GM19099 (cell line): ENCODE results near the gene TMEM72.

Experiments
- POLR2A ChIP-seq: IDR thresholded peaks from 3 replicates; pipeline ENCODE4 v1.6.1; 2011; ENCODE audit warnings: low read depth; ENCODE audit not compliant: insufficient read length; ENCODE audit errors: extremely low read depth

Gene TMEM72

DNA sequence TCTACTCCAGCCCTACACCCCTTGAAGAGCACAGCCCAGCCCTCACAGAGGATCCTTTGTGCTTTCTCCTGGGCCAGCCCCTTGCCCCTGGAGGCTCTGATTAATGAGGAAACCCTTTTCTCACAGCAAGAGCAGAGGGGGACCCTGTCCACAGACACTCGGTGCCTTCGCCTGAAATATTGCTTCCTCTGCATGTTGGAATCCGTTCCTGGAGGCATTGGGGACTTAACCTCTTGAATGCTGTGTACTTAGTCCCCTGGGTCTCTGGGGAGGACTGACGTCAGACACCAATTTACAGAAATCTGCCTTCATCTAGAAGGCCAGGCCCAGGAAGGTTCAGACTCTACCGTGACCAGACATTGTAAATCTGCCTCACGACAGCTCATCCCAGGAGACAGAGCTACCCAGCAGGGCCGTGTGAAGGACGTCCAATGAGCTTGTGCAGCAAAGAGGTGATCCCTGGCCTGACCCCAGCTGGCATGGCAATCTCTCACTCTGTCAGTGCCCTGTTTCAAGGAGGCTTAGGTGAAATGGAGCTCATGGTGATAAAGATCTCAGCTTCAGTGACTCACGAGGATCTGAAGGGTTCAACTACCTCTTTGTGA lies 8.1 kb upstream of the TMEM72 start:
- no peak for TF ChIP-seq POLR2A

DNA sequence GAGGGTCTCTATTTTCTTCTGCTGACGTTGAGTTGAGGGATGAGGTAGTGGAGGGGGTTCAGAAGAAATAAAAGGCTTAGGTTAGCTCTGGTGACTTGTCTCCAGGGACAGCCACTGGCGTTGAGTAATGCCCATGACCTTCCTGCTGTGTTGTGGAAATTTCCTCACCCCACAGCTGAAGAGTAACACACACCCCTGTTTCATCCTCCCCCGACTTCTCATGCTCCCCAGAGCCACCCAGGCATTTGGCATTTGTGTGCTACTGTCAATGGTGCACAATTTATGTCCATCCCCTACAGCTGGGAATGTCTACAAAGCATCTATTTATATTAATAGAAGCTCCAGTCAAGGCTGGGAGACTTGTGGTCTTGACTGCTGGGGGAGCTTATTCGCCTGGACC lies 4.7 kb upstream of the TMEM72 start:
- no peak for TF ChIP-seq POLR2A

DNA sequence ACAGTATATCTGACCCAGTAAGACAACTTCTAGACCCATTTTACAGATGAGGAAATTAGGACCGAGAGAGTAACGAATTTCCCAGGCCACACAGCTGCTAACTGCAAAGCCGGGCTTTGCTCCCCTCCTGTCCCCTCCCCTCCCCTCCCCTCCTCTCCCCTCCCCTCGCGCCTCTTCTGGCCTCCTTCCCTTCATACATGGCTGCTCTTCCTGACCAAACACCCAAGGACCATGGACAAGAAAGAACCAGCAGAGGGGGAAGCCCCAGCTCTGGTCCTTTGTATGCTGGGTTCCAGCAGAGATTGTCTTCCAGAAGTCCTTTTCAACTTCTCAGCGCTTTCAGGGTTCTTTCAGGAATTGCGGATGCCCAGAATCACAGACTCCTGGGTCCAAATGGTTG lies 3.6 kb upstream of the TMEM72 start:
- TF ChIP-seq POLR2A: no peak

DNA sequence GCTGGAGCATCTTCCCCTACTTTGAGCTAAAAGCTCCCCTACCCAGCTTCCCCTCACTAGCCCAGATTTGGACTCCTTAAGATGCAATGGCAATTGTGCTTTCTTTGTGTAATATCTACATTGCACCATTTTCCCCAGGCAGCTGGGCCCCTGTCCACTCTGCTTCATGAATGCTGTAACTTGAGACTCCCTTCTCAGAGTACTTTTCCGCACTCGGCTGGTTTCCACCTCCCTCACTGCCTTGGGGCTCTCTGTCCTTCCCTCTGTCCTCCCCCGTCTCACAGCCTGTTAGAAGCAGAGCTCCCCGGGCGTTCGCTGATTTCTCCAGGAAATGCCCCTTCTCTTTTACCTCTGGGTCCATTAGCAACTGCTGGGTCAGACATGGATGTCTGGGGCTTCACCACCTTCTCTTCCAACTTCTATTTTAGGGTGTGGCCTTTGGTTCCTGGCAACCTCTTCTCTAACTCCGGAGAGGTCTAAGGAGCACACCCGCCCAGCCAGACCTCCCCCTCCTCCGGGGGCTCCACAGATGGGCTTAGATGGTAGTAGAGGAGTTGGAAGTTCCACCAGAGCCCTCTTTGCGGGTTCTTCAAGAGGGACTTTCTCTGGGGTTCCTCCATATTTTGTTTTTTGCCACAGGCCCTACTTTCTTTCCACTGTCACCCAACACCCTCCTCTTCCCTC lies 2.9 kb upstream of the TMEM72 start:
- TF ChIP-seq POLR2A: no peak

DNA sequence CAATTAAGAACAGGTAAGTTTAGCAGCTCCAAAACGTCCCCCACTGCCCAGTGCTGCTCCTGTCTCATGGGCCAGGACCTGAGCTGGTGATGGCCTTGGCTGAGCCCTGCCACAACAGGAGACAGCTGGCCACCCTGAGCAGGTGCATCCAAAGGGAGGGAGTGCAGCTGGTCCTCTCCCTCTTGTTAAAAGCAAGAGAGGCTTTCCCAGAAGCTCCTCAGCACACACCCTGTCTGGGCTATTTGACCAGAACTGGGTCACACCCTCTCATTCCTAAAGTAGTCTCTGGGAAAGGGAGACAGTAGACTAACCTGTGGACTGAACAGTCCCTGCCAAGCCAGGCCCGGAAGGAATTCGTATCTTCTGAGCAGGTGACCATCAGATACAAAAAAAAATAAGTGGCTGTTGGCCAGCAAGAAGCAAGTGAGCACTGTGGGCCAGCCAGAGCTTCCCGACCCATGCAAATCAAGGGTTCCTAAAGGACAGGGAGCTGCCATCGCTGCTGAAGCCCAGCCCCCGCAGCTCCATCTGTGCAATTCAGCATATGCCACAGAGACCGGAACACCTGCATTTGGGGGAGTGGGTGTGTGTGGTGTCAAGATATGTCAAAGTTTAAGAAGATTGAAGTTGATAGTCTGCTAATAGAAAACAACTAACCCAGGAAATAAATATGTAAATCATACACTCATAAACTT lies 2.1 kb upstream of the TMEM72 start:
- TF ChIP-seq POLR2A: no peak

DNA sequence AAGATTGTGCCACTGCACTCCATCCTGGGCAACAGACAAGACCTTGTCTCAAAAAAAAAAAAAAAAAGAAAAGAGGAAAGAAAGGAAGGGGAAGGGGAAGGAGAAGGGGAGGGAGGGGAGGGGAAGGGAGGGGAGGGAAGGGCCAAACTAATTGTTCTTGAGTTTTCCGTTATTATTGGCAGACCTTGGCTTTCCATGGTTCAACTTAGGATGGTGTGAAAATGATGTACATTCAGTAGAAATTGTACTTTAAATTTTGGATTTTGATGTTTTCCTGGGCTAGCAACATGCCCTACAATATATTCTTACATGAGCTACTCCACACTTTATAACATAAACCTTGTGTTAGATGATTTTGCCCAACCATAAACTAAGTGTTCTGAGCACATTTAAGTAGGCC lies 1.2 kb upstream of the TMEM72 start:
- no peak for TF ChIP-seq POLR2A

DNA sequence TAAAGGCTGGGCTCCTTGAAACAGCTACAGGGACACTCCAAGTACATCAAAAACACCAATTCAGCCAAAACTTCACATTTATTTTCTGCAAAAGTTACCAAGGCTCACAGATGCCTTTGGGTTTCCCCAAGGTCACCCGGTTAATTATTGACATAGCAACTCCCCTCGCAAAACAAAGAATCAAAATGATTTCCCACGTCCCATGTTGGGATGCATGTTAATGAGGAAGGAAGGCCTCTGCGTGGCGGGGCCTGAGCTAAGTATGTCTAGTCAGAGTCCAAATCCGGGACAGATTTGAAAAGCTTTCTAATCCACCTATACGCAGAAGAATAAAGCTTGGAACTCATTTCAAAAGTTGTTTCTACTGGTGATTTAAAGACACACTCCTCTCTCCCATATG lies 535 bp upstream of the TMEM72 start:
- TF ChIP-seq POLR2A: no peak

DNA sequence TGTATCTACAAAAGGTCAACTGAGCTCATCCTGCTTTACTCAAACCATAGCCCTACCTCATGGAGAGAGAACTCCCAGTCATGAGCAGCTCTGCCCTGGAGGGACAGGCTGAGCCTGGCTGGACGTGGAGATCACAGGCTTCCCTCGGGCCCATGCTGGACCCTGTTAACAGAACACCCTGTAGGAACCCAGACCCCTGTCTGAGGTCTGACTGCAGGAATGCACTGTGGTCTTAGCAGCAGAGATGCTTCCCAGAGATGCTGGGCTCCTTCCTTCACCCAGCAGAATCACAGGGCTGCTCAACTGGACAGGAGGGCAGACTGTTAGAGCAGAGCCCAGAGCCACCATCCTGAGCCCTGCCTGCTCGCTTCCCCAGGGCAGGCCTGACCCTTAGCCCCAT lies 814 bp downstream of the TMEM72 start:
- TF ChIP-seq POLR2A: no peak

DNA sequence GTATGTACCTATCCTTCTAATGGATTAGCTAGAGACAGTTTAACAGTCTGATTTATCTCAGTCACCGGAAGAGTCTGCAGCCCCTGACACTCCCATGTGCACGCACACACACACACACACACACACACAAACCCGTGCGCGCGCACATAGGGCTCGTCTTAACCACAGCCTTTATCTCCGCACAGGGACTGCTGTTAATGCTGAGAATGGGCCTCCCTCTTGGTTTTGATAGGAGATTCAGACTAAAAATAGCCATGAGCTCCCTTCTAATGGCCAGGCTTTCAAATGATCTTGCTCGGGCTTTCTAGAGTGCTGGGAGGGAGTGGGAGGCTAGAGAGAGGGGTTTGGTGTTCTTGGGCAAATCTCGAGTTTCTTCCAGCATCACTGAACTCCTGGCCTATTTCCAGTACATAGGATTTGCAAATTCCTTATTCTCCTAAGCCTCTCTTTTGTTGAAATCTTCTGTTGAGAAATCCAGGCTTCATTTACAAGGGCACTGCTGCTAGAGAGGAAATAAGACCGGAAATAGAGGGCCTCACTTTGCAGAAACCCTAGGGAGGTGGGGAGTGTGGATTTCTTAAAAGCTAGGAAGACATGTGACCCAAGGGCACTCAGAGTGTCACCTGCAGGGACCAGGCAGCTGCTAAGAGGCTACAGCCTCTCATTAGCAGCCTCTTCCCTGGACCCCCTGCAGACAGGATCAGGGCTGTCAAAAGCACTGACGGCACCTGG lies 2.4 kb downstream of the TMEM72 start:
- TF ChIP-seq POLR2A: no peak

DNA sequence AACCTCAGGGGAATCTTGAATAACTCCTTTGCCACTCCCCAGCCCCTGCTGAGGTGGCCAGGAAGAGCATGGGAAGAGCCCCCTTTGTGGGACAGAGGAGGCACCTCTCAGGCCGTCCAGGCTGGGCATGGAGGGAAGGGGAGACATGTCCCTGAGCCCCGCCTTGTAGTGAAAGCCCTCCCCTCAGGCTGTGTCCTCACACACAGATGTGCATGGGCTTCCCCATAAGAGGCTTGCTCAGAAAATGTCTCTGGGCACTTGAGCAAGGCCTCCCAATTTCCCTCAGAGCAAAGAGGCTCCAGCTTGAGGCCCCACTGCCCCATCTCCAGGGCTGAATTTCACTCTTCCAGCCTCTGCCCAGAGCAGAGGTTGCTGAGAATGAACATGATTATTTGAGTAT lies 3.8 kb downstream of the TMEM72 start:
- TF ChIP-seq POLR2A: no peak

DNA sequence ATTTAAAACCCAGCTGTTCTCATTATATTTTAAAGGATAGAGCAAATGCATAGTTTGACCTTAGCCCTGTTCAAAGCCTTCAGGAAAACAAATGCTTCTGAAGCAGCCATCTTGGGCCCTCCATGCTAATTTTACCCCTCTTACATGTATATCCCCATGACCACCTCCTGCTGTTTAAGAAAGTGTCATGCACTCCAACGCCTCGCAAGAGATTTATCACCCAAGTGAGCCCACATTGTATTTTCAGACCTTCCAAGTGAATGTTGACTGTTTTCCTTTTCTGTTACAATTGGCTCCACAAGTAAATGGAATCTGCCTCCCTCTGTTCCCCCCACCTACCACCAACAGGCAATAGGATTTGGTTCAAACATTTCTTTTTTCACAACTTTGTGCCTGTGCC lies 5.3 kb downstream of the TMEM72 start:
- TF ChIP-seq POLR2A: no peak

DNA sequence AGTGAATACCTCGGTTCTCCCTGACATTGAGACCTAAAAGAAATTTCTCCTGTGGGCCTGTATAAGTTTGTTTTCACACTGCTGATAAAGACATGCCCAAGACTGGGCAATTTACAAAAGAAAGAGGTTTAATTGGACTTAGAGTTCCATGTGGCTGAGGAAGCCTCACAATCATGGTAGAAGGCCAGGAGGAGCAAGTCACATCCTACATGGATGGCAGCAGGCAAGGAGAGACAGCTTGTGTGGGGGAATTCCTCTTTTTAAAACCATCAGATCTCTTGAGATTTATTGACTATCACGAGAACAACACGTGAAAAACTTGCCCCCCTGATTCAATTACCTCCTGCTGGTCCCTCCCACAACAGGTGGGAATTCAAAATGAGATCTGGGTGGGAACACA lies 6.7 kb downstream of the TMEM72 start:
- TF ChIP-seq POLR2A: no peak

DNA sequence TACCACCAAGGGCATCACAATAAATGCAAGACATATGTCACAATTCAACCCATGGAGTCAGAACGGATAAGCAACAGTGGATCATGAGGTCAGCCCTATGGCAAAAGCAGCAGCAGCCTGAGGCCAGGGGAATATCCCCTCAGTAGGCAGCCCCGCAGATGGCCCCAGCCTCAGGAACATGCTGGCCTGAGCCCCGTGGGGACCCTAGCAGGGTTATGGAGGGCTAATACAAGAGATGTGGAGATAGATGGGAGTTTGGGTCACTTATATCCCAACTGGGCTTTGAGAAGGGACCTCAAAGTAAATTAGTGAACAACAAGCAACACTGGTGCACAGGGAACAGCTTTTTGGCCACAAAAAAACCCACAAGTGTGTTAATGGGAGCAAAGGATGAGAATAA lies 9.1 kb downstream of the TMEM72 start:
- TF ChIP-seq POLR2A: no peak

DNA sequence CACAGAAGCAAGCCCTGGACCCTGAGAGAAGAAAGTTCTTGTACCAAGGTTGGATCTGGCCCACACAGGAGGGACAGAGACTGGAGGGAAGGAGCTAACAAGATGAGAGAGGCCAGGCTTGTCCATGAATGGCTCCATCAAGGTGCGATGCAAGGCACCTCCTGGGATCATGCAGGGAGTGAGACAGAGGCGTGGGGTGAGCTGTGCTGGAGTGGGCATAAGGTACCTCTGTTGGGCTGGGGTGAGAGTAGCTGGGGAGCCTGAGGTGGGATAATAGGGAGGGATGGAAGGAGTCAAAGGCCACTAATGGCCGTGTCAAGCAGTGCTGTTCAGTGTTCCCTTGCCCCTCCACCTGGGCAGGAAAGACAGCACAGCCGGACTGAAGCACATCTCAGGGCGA lies 9.9 kb downstream of the TMEM72 start:
- TF ChIP-seq POLR2A: no peak

DNA sequence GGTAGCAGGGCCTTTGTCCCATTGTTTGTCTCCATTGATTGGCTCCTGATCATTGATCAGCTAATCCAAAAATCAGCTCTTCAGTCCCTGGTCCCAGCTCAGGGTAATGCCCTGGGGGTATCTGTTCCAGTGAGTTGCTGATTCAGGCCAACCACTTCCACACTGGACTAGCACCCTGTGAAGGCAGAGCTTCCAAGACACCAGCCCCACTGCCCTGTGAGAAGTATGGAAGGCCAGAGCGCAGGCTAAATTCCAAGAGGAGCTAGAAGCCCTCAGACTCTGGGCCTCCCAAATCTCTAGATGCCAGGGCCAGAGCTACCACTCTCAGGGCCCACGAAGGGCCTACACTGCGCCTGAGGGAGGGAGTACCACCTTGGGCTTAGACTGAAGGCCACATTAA lies 10.4 kb downstream of the TMEM72 start:
- TF ChIP-seq POLR2A: no peak

DNA sequence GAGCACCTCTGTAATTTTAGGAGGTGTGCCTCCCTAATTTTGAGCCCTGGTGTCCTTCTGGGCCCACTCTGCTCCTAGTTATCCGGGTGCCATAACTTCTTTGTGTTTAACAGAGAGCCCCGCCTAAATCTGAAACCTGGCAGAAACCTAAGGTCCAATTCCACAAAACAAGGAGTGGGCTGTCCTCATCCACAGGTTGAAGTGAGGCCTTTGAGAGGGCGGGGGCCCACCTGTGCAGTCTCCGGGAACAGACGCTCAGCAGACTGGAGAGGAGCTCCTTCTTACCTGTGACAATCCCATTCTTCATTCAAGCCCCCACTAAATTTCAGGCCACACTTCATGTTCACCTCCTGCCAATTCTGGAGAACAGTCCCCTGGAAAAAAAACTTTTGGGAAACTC lies 10.9 kb downstream of the TMEM72 start:
- TF ChIP-seq POLR2A: no peak

DNA sequence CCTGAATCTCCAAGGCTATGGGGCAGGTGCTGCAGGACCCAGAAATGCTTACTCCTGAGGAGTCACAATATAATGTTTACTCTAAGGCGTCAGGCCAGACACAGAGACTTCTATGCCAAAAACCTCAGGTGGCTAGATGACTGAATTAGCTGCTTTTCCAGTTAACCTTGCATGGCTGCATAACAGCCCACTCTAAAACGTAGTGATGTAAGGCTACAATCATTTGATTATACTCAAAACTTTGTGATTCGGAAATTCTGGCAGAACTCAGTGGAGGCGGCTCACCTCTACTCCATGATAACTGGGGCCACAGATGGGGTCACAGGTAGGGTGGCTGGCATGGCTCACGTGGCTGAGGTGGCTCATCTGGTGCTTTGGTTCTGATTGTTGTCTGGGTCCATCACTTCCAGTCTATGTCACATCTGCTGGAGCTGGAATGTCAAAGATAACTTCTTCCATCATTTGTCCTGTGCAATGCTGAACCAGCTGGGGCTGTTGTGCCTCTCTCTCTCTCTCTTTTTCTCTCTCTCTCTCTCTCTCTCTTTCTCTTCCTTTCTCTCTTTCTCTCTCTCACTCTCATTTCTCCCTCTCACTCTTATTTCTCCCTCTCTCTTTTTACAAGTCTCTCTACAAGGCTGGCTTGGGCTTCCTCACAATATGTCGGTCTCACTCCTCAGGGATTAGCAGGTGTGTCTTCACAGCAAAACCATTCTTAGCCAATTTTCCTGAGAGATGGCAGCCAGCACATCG lies 11.8 kb downstream of the TMEM72 start:
- no peak for TF ChIP-seq POLR2A
